Immature natural killer cell (primary cell): ENCODE measurements around the gene PAPLN. TPM values are rescaled to one million over a fixed set of nuclear protein-coding genes. Genes with fewer than 3 reads are reported as not detected.

Experiments used
- DNase-seq, 3 donors: peaks; one replicate each; pipeline ENCODE4 v3.0.0; 2022; ENCODE audit warnings: mixed read lengths in 1 of 3
- H3K27ac Mint-ChIP-seq, 6 donors: one replicate each; pipeline ENCODE4 v1.8.0; 2020; ENCODE audit warnings: mixed read lengths in 6 of 6, mild to moderate bottlenecking in 5 of 6, inconsistent platforms in 4 of 6, moderate library complexity in 3 of 6
- H3K27me3 Mint-ChIP-seq, 3 donors: one replicate each; pipeline ENCODE4 v1.8.0; 2020 to 2021; ENCODE audit warnings: low read depth in 3 of 3, mild to moderate bottlenecking in 3 of 3, mixed read lengths in 3 of 3, moderate library complexity in 3 of 3, inconsistent platforms in 1 of 3
- H3K36me3 Mint-ChIP-seq, 3 donors: one replicate each; pipeline ENCODE4 v1.8.0; 2020; ENCODE audit warnings: mixed read lengths in 3 of 3, inconsistent platforms in 2 of 3, mild to moderate bottlenecking in 2 of 3
- H3K4me1 Mint-ChIP-seq, 2 donors: one replicate each; pipeline ENCODE4 v1.8.0; 2020; ENCODE audit warnings: inconsistent platforms in 2 of 2, mild to moderate bottlenecking in 2 of 2, mixed read lengths in 2 of 2, moderate library complexity in 1 of 2
- H3K4me3 Mint-ChIP-seq, 5 donors: one replicate each; pipeline ENCODE4 v1.8.0; 2020; ENCODE audit warnings: mild to moderate bottlenecking in 5 of 5, mixed read lengths in 5 of 5, inconsistent platforms in 3 of 5, moderate library complexity in 3 of 5
- H3K9me3 Mint-ChIP-seq, 6 donors: one replicate each; pipeline ENCODE4 v1.8.0; 2020; ENCODE audit warnings: mild to moderate bottlenecking in 6 of 6, mixed read lengths in 6 of 6, inconsistent platforms in 4 of 6, moderate library complexity in 3 of 6
- polyA plus RNA-seq, 3 donors: library from polyadenylated mRNA; unstranded; fragments of 300-500 nt; fragmentation: Illumina TruSeq; gene quantifications; one replicate each; pipeline ENCODE4 v1.2.3, GENCODE V29; 2021

The PAPLN gene
- polyA plus RNA-seq, 3 donors from 2014 or later: 0.15 to 0.47 TPM; not detected in 1

DNA sequence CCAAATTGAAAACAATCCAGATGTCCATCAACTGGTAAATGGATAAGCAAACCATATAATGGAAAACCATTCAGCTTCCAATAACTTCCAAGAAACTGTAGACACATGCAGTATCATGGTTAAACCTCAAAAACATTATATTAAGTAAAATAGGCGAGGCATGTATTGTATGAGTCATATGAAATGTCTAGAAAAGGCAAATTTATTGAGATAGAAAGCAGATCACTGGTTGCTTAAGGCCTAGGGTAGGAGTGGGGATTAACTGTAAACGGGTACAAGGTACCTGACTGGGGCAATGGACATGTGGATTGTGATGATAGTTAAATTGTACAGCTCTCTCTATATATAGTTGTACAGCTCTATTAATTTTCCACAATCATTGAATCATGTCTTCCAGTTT, 21.3 kb upstream of the PAPLN start:
- DNase-seq: no peak
- Mint-ChIP-seq H3K4me3 (no peak overlapping the region), H3K9me3 (no peaks in the 10 kb centered on the region), H3K27ac (peak overlapping the region in 1 of 6 donors; percentile 14), H3K4me1 (no peaks in the 10 kb centered on the region), H3K27me3 (peaks cover 0 to 2% (median 0%) of the 10 kb centered on the region in 3 donors), H3K36me3 (peaks cover 30 to 59% (median 38%) of the 10 kb centered on the region in 3 donors)

DNA sequence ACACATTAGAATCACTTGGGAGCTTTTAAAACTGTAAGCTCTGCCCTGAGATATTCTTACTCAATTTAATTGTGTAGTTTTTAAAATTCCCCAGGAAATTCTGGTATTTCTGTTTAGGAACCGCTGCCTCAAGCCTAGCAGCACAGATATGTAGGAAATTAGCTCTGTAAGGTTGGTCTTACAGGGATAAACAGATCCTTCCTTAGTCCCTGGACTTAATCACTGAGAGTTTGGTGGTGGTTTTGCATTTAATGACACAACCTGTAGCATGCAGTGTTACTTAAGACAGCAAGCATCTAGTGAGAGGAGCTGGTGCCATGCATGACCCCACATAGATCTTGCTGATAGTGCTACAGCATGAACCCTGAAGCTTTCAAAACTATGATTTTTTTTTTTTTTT, 19.9 kb upstream of the PAPLN start:
- H3K4me1 Mint-ChIP-seq: no peaks in the 10 kb centered on the region
- no peak overlapping the region for H3K27ac Mint-ChIP-seq
- DNase-seq: no peak
- H3K36me3 Mint-ChIP-seq: peaks cover 30 to 67% (median 44%) of the 10 kb centered on the region in 3 donors
- no peak overlapping the region for H3K4me3 Mint-ChIP-seq
- H3K27me3 Mint-ChIP-seq: peaks cover 0 to 2% (median 0%) of the 10 kb centered on the region in 3 donors
- H3K9me3 Mint-ChIP-seq: no peaks in the 10 kb centered on the region

DNA sequence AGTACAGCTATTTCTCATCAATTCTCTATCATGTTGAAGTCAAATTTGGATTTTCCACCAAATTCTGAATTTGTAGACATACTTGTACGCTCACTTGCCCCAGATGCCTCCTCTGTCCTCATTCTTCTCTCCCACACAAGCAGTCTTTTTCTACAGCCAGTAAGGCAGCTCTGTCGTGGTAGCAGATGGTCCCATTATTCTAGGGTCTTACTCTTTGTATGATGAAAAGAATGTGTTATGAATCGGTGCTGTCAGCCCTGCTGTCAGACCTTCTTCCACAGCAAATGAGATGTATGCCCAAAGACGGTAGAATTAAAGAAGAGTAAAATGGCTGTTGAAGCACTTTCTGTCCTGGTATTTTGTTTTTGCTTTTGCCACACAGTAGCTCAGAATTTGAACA, 17.2 kb upstream of the PAPLN start:
- H3K27me3 Mint-ChIP-seq: peaks cover 0 to 3% (median 2%) of the 10 kb centered on the region in 3 donors
- no peak overlapping the region for H3K4me3 Mint-ChIP-seq
- no peaks in the 10 kb centered on the region for H3K4me1 Mint-ChIP-seq
- H3K36me3 Mint-ChIP-seq: peaks cover 21 to 52% (median 38%) of the 10 kb centered on the region in 3 donors
- no peak overlapping the region for H3K27ac Mint-ChIP-seq
- no peaks in the 10 kb centered on the region for H3K9me3 Mint-ChIP-seq
- DNase-seq: no peak

DNA sequence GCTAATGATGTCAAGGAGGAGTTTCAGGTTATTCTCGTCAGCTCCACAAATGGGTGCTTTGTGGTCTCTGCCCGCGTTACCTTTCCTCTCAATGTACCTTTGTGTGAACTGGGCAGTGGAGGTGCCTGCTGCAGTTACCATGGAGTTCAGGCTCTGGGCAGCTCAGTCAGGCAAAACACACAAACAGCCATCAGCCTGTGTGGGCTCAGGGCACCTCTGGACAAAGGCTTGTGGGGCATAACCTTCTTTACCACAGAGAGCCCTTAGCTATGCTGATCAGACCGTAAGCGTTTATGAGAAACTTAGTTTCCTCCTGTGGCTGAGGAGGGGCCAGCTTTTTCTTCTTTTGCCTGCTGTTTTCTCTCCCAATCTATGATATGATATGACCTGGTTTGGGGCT, 16.7 kb upstream of the PAPLN start:
- Mint-ChIP-seq H3K4me3 (no peak overlapping the region), H3K4me1 (no peaks in the 10 kb centered on the region), H3K9me3 (no peaks in the 10 kb centered on the region), H3K36me3 (peaks cover 21 to 56% (median 38%) of the 10 kb centered on the region in 3 donors), H3K27ac (no peak overlapping the region), H3K27me3 (peaks cover 0 to 3% (median 2%) of the 10 kb centered on the region in 3 donors)
- no peak for DNase-seq

DNA sequence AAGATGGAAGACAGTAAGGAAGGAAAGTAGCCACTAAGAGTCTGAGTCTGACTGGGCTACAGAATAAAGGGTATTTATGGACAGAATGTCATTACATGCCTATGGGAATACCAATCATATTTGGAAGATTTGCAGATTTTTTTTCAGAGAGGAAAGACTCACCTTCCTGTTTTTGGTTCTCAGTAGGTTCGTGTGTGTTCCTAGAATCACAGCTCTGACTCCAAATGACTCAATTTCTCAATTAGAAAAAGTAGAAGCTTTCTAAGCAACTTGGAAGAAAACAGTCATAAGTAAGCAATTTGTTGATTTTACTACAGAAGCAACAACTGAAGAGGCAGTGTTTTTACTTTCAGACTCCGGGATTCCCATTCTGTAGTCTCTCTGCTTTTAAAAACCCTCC, 15.4 kb upstream of the PAPLN start:
- Mint-ChIP-seq H3K27me3 (peaks cover 0 to 3% (median 0%) of the 10 kb centered on the region in 3 donors), H3K27ac (no peak overlapping the region), H3K4me1 (no peaks in the 10 kb centered on the region), H3K4me3 (no peak overlapping the region), H3K36me3 (peaks cover 21 to 55% (median 40%) of the 10 kb centered on the region in 3 donors), H3K9me3 (no peaks in the 10 kb centered on the region)
- DNase-seq: no peak

DNA sequence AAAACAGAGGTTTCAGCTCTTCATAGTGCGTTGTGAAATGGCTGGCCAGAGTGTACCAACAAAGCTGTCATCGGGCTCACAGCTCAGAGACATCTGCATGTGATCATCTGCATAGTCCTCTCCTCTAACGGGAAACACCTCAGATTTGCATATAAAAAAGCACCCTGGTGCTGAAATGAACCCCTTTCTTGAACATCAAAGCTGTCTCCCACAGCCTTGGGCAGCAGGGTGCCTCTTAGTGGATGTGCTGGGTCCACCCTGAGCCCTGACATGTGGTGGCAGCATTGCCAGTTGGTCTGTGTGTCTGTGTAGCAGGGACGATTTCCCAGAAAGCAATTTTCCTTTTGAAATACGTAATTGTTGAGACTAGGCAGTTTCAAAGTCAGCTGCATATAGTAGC, 14.3 kb upstream of the PAPLN start:
- Mint-ChIP-seq H3K27me3 (peaks cover 0 to 3% (median 0%) of the 10 kb centered on the region in 3 donors), H3K4me1 (no peaks in the 10 kb centered on the region), H3K9me3 (no peaks in the 10 kb centered on the region), H3K27ac (no peak overlapping the region), H3K4me3 (no peak overlapping the region), H3K36me3 (peaks cover 21 to 50% (median 34%) of the 10 kb centered on the region in 3 donors)
- no peak for DNase-seq

DNA sequence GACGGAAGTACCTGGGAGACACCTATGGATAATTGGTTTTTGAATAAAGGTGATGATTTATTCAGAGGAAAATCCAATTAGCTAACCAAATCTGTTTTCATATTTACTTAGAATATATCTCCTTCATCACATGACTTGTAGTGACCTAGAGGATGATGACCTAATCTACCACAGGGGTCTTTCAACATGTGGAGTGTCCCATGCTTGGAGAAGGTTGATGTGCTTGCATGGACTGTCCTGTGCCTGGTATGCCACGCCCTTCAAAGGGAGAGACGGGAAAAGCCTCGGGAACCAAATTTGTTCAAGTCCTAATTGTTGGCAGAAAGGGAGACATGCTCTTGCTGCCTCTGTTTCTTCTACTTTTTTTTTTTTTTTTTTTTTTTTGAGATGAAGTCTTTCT, 11.8 kb upstream of the PAPLN start:
- H3K4me1 Mint-ChIP-seq: no peaks in the 10 kb centered on the region
- H3K27me3 Mint-ChIP-seq: peaks cover 0 to 3% (median 0%) of the 10 kb centered on the region in 3 donors
- no peak overlapping the region for H3K27ac Mint-ChIP-seq
- no peak for DNase-seq
- no peaks in the 10 kb centered on the region for H3K9me3 Mint-ChIP-seq
- peaks cover 8 to 33% (median 21%) of the 10 kb centered on the region in 3 donors for H3K36me3 Mint-ChIP-seq
- no peak overlapping the region for H3K4me3 Mint-ChIP-seq

DNA sequence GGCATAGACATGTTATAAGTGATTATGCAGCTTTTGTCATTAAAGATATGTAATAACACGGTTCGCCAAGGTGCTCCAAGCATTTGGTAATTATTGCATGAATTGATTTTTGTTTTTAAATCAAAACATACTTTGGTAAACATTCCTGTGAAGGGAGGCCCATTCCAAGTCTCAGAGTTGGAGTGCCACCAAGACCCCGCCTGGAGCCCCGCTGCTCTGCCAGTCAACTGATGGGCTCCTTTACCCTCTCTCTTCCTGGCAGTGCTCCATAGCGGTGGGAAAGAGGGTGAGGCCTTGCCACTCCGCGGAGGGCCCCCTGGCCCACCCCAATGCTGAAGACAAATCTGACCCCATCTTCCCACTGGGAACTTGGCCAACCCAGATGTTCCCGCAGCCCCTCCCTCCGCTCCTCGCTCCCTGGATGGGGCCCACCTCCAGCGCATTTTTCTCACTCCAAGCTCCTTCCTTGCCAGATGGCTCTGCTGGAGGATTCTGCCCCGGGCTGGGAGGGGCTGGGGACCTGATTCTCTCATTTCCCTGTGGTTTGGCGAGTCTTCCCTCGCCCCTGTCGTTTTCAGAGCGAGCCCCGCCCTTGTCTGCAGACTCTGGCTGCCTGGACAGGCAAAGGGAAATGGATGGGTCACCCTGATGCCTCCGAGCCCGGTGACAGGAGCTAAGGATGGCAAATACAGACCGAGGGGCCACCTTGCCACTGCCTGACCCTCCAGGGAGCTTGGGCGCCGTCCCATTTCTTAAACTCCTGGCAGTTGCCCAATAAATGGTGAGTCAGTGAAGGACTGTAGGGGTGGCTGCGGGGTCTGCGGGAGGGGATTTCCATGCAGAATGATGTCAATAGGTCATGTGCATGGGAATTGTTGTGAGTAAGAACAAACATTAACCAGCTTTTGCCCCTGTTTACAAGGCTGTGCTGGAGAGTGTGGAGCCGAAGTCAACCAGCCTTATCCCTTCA, 9.2 kb upstream of the PAPLN start:
- Mint-ChIP-seq H3K4me3 (no peak overlapping the region), H3K27me3 (peaks cover 1 to 5% (median 1%) of the 10 kb centered on the region in 3 donors), H3K9me3 (no peaks in the 10 kb centered on the region), H3K36me3 (peaks cover 4 to 15% (median 8%) of the 10 kb centered on the region in 3 donors), H3K4me1 (no peaks in the 10 kb centered on the region), H3K27ac (no peak overlapping the region)
- DNase-seq: no peak

DNA sequence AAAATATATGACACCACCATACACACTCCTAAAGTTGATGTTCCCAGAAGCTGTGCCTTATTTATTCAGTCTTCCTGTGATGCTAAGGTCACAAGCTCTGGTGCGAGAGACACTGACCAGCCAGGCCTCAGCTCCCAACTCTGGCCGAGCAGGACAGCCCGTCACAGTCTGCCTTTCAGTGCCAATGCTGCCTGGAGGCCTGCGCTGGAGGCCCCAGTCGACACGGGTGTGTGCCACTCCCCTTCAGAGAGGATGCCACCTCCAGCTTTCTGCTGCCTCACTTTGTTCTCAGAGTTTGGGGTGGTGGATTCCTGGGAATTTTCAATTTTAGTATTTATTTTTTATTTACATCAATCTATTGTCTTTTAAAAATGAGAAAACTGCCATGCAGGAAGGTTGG, 7.3 kb upstream of the PAPLN start:
- H3K4me1 Mint-ChIP-seq: no peaks in the 10 kb centered on the region
- H3K9me3 Mint-ChIP-seq: no peaks in the 10 kb centered on the region
- peaks cover 3 to 10% (median 5%) of the 10 kb centered on the region in 3 donors for H3K27me3 Mint-ChIP-seq
- H3K36me3 Mint-ChIP-seq: peaks cover 4 to 15% (median 8%) of the 10 kb centered on the region in 3 donors
- H3K4me3 Mint-ChIP-seq: no peak overlapping the region
- no peak for DNase-seq
- H3K27ac Mint-ChIP-seq: no peak overlapping the region

DNA sequence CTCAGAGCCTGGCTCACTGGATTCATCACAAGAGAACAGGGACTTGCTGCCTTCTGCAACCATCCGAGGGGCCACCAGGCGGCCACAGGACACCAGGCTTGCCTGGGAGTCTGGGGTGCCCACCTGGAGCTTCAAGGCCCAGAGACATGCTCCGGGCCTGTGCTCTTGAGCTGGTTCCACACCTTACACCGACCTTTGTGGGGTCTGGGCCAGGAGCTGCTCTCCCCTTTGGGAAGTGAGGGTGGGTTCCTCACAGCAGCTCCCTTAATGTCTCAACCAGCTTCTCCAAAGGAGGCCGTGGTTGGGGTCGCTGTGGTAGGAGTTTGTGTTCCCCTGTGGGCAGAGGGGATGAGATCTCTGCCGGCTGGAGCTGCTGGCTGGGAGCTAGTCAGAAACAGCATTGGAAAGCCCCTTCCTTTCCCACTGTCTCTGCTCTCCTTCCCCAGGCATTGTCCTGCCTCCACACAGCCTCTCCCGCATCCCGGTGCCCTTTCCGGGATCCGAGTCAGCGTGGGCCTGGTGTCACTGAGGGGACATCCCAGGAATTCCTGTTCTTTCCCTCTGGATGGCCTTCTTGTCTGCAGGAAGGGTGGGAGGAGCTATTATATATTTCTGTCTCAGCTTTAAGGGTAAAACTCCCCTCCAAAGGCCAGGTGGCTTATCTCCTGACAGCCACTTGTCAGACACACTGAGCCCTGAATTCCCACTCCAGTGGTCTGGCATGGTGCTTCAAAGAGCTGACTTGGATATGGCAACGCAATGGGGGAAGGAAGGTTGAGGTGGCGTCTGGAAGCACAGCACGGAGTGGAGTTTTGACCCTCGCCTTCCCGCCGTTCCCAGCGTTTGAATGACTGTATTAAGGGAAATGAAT, 5.1 kb upstream of the PAPLN start:
- no peak overlapping the region for H3K27ac Mint-ChIP-seq
- H3K27me3 Mint-ChIP-seq: peaks cover 14 to 20% (median 17%) of the 10 kb centered on the region in 3 donors
- no peaks in the 10 kb centered on the region for H3K9me3 Mint-ChIP-seq
- H3K4me3 Mint-ChIP-seq: no peak overlapping the region
- H3K4me1 Mint-ChIP-seq: peaks cover 2 to 6% of the 10 kb centered on the region in 2 donors
- no peak for DNase-seq
- peaks cover 4 to 7% (median 4%) of the 10 kb centered on the region in 3 donors for H3K36me3 Mint-ChIP-seq

DNA sequence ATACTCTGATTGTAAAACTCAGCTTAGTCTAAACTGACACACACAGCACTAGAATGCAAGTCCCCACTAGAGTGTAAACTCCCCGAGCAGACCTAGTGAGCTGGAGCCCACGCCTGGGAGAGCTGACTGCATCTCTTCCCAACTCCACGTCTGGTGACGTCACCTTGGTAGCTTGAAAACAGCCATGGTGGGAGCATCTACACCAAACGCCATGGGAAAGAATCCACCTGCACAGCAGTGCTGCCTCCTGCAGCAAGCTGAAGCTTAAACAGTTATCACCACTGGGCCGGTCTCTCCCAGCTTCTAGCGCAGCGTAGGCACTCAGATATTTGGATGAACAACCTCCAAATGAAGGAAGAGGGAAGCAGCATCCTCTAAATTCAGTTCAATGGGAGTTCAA, 4.3 kb upstream of the PAPLN start:
- H3K36me3 Mint-ChIP-seq: peaks cover 4 to 7% (median 4%) of the 10 kb centered on the region in 3 donors
- H3K4me1 Mint-ChIP-seq: peaks cover 2 to 6% of the 10 kb centered on the region in 2 donors
- H3K9me3 Mint-ChIP-seq: no peaks in the 10 kb centered on the region
- H3K27ac Mint-ChIP-seq: no peak overlapping the region
- DNase-seq: no peak
- H3K4me3 Mint-ChIP-seq: no peak overlapping the region
- H3K27me3 Mint-ChIP-seq: peaks cover 14 to 21% (median 17%) of the 10 kb centered on the region in 3 donors

DNA sequence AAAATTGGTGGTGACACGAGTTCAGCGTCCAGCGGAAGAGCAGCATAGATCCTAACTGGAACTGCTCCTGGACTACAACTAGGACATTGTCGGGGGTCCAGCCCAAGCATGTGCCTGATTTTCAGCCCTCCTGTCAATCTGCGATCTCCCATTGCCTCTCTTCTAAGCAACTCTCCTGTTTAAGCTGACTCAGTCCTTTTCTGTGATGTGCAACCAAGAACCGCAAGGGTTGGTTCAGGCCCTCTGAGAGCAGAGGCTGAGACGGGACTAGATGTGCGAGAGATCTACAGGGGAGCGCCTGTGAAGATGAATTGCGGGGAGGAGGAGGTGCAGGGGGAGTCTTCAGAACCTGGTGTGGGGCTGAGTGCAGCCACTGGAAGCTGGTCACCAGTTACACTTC, 3.7 kb upstream of the PAPLN start:
- H3K27me3 Mint-ChIP-seq: peaks cover 14 to 24% (median 19%) of the 10 kb centered on the region in 3 donors
- H3K36me3 Mint-ChIP-seq: peaks cover 3 to 5% (median 4%) of the 10 kb centered on the region in 3 donors
- no peak overlapping the region for H3K4me3 Mint-ChIP-seq
- DNase-seq: no peak
- peaks cover 2 to 6% of the 10 kb centered on the region in 2 donors for H3K4me1 Mint-ChIP-seq
- H3K9me3 Mint-ChIP-seq: no peaks in the 10 kb centered on the region
- H3K27ac Mint-ChIP-seq: no peak overlapping the region

DNA sequence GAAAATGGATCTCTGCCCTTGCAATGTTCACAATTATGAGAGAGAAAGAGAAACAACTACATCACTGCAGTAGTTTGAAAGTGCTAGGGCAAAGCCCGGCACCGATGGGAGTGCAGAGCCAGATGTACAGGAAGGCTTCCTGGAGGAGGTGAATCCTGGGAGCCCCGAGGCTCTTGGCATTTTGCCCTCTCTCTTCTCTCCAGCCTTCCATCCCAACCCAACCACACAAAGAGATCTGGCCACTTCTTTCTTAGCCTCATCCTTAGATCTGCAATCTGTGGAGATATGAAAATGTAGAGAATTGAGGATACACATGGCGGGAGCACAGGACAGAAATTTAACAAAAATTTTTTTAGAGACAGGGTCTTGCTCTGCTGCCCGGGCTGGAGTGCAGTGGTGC, 3.3 kb upstream of the PAPLN start:
- Mint-ChIP-seq H3K4me1 (peaks cover 2 to 6% of the 10 kb centered on the region in 2 donors), H3K27ac (no peak overlapping the region), H3K27me3 (peaks cover 14 to 29% (median 21%) of the 10 kb centered on the region in 3 donors), H3K4me3 (no peak overlapping the region), H3K9me3 (no peaks in the 10 kb centered on the region), H3K36me3 (peaks cover 0 to 4% (median under 1%) of the 10 kb centered on the region in 3 donors)
- no peak for DNase-seq
